ENCODE measurements around the gene JARID2. TPM values are rescaled to one million over a fixed set of nuclear protein-coding genes. Genes with fewer than 3 reads are reported as not detected.

Gene JARID2
- total and polyA plus RNA-seq, 9 of the 15 experiments (the other 6 are each of a cell fraction or from before 2014, with no cell fraction given), result 5.0 to 29.0 (median 15.6) TPM

- TF ChIP-seq ZC3H8 (IDR thresholded peaks at IDR 0.05), result no peak
- no peak for TF ChIP-seq ZNF165 (CRISPR knock-in tag; IDR thresholded peaks at IDR 0.05; ENCODE audit: borderline replicate concordance)
- no peak for TF ChIP-seq ZNF384 (IDR thresholded peaks at IDR 0.05; ENCODE audit: low read depth, low read length)
- no peak for TF ChIP-seq EP400 (IDR thresholded peaks at IDR 0.05)
- no peak for TF ChIP-seq TAF1 (IDR thresholded peaks at IDR 0.05; ENCODE audit: control insufficient read depth, extremely low read depth, insufficient read depth, low read length, severe bottlenecking)
- no peak for TF ChIP-seq ZNF274 (IDR thresholded peaks at IDR 0.05; ENCODE audit: borderline replicate concordance, low read depth, low read length)
- TF ChIP-seq NRF1 (conservative IDR thresholded peaks at IDR 0.05 in 1 of 2, IDR thresholded peaks at IDR 0.05 in 1 of 2), result no peak
Measured at GRCh38 chr6:15475261-15475660, 229.4 kb downstream of the JARID2 start (continued).

DNA sequence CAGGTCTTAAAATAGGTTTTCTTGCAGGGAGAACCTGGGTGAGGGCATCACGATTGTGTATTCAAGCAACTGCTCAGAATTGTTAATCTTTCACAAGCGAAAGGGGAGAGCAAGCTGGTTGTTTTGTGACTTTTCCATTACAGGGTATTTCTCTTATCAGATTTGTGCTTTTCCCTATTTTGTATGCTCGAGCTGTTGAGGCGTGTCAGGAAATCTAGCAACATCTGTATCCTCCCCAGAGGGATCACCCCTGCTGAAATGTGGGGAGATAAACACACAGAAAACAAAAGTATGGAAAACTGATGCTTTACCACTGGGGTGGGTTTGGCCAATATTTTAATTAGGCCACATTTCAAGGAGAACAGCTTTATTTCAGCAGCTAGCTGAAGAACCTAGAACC is 230.0 kb downstream of the JARID2 start:
- H3K36me3 ChIP-seq (ENCODE audit: control insufficient read depth, insufficient read depth, low read length), result peaks cover 41% of the 10 kb centered on the region
- in situ Hi-C loops (cut with MboI), result no loop called here
- H3K9me3 ChIP-seq (replicated peaks; ENCODE audit: control insufficient read depth, insufficient read depth, low read depth, low read length), result no peaks in the 10 kb centered on the region
- FAIRE-seq, result no peak
- POLR2A ChIA-PET, result interaction anchor here (0.7 to 1.4 kb wide), 4 partner anchors 52 to 1345 kb away, joined by 3 to 4 read pairs (median 4); no protein-coding TSS in a partner anchor
- H4K20me1 ChIP-seq (replicated peaks; ENCODE audit: control insufficient read depth, insufficient read depth, low read length), result peaks cover 8% of the 10 kb centered on the region; the same call in 1 of the 2 replicates
- BruUV-seq (replicated peaks), result no TSS peak
- no peaks in the 10 kb centered on the region for H3K9me1 ChIP-seq (ENCODE audit: control insufficient read depth, insufficient read depth, low read length)
- no peak for DNase-seq (ENCODE audit: extremely low read depth in 1 of 4, low spot score in 3 of 4)
- no peak overlapping the region for H2AFZ ChIP-seq (ENCODE audit: low read depth, low read length)
- H3K4me2 ChIP-seq (ENCODE audit: insufficient read depth, low read length), result no peak overlapping the region
- no peak for TF ChIP-seq MTF1 (CRISPR knock-in tag; IDR thresholded peaks at IDR 0.05; ENCODE audit: borderline replicate concordance)
- TF ChIP-seq VEZF1 (CRISPR knock-in tag; IDR thresholded peaks at IDR 0.05), result no peak
- no peak for TF ChIP-seq KDM1A (IDR thresholded peaks at IDR 0.05)
- no peak for TF ChIP-seq TCF7L2 (IDR thresholded peaks at IDR 0.05; ENCODE audit: low read depth, low read length)
- TF ChIP-seq, protein P1, sequence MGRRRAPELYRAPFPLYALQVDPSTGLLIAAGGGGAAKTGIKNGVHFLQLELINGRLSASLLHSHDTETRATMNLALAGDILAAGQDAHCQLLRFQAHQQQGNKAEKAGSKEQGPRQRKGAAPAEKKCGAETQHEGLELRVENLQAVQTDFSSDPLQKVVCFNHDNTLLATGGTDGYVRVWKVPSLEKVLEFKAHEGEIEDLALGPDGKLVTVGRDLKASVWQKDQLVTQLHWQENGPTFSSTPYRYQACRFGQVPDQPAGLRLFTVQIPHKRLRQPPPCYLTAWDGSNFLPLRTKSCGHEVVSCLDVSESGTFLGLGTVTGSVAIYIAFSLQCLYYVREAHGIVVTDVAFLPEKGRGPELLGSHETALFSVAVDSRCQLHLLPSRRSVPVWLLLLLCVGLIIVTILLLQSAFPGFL (CRISPR knock-in tag; IDR thresholded peaks at IDR 0.05), result no peak
- no peak for TF ChIP-seq CBX1 (IDR thresholded peaks at IDR 0.05; ENCODE audit: low read depth)
- no peak for TF ChIP-seq POLR3G (IDR thresholded peaks at IDR 0.05; ENCODE audit: extremely low read depth, insufficient read length, insufficient replicate concordance)
- no peak overlapping the region for H3K4me3 ChIP-seq
- CTCF ChIA-PET (ENCODE audit: low intra/inter-chr PET ratio), result no interaction called here
- ATAC-seq, result no peak
- no peaks in the 10 kb centered on the region for H3K27me3 ChIP-seq (ENCODE audit: control insufficient read depth in 2 of 2, insufficient read depth in 2 of 2, low read length in 2 of 2)
- H3K79me2 ChIP-seq (ENCODE audit: control insufficient read depth, insufficient read depth, low read length), result peaks cover 8% of the 10 kb centered on the region; the same call in 1 of the 3 replicates
- intact Hi-C loops (cut with micrococcal nuclease), result no loop called here
- peaks cover 0 to 3% of the 10 kb centered on the region in 2 experiments; a peak in 1 of 5 replicates for H3K4me1 ChIP-seq (replicated peaks in 1 of 2; ENCODE audit: control insufficient read depth in 2 of 2, insufficient read depth in 2 of 2, low read length in 2 of 2)
- H3K27ac ChIP-seq (ENCODE audit: extremely low read depth, low read depth, low read length), result no peak overlapping the region
- no peak overlapping the region for H3K9ac ChIP-seq (ENCODE audit: insufficient read depth in 1 of 2, low read depth in 2 of 2, low read length in 2 of 2)
- WGBS (ENCODE audit: insufficient coverage, low coverage, missing lambda C conversion rate), result 45% methylated on average over 4 of the region's 4 CpGs

Measured in K562 (cell line).